HUES64 (cell line): Measurements from ENCODE around the gene FAM117A.
A peak's percentile ranks its signal among the peaks of the same experiment; 100 is the strongest.

Experiments used
- H3K27ac ChIP-seq: 2 replicates; pipeline ENCODE4 v1.7.0; 2013; ENCODE audit warnings: low read depth, low read length, inconsistent platforms
- H3K27me3 ChIP-seq: 2 replicates; pipeline ENCODE4 v1.6.1; 2013; ENCODE audit warnings: mild to moderate bottlenecking, low read length; ENCODE audit not compliant: insufficient read depth
- H3K36me3 ChIP-seq: 2 replicates; pipeline ENCODE4 v1.6.1; 2013; ENCODE audit warnings: mild to moderate bottlenecking, low read length; ENCODE audit not compliant: insufficient read depth
- H3K4me1 ChIP-seq: 2 replicates; pipeline ENCODE4 v1.6.1; 2013; ENCODE audit warnings: mild to moderate bottlenecking, low read length, moderate library complexity; ENCODE audit not compliant: insufficient read depth
- H3K4me3 ChIP-seq: 2 replicates; pipeline ENCODE4 v1.5.1; 2013; ENCODE audit warnings: mild to moderate bottlenecking, low read length, moderate library complexity
- H3K9ac ChIP-seq: 2 replicates; pipeline ENCODE4 v1.6.1; 2013; ENCODE audit warnings: mild to moderate bottlenecking, low read depth, low read length
- H3K9me3 ChIP-seq: 2 replicates; pipeline ENCODE4 v1.6.1; 2013; ENCODE audit warnings: low read depth, low read length; ENCODE audit not compliant: insufficient read depth
- WGBS: fragments of 150-250, 120-280 bp; methylation state at CpG from one replicate; pipeline ENCODE4 v1.1.7; 2013; ENCODE audit warnings: missing lambda C conversion rate; 5-methylcytosine and 5-hydroxymethylcytosine counted together

FAM117A gene

GRCh38 chr17:49722066-49722465 is 41.9 kb downstream of the FAM117A start:
- 92% methylated on average over 3 of the region's 3 CpGs for WGBS
- Histone ChIP-seq H3K4me1 (no peaks in the 10 kb centered on the region; the same call in 1 of the 2 replicates), H3K4me3 (no peak overlapping the region), H3K36me3 (peaks cover 58% of the 10 kb centered on the region), H3K27me3 (no peaks in the 10 kb centered on the region), H3K27ac (no peak overlapping the region), H3K9me3 (no peaks in the 10 kb centered on the region), H3K9ac (no peak overlapping the region)

DNA sequence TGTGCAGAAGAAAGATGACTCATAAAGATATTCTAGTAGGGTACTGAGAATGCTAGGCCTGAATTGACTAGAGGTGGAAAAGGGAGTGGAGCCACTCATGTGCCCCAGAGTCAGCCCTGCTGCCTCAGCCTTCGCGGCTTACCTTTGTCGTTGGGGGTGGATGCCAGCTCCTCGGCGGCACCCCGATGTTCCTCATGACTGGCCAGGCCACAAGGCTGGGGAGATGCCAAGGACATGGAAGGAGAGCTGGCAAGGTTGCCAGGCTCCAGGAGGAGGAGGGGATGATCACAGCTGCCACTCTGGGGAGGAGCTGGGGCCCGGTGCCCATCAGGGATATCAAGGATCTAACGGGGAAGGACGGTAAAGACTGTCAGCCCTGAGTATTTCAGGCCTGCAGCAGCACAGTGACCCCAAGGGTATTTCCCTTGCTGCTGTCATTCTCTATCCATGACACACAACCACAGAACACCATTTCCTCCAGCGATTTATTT is 46.5 kb downstream of the FAM117A start:
- Histone ChIP-seq H3K36me3 (peaks cover 80% of the 10 kb centered on the region), H3K27me3 (no peaks in the 10 kb centered on the region), H3K9ac (no peak overlapping the region), H3K27ac (no peak overlapping the region), H3K4me3 (no peak overlapping the region), H3K9me3 (no peaks in the 10 kb centered on the region), H3K4me1 (no peaks in the 10 kb centered on the region)
- WGBS: 97% methylated on average over 10 of the region's 10 CpGs

DNA sequence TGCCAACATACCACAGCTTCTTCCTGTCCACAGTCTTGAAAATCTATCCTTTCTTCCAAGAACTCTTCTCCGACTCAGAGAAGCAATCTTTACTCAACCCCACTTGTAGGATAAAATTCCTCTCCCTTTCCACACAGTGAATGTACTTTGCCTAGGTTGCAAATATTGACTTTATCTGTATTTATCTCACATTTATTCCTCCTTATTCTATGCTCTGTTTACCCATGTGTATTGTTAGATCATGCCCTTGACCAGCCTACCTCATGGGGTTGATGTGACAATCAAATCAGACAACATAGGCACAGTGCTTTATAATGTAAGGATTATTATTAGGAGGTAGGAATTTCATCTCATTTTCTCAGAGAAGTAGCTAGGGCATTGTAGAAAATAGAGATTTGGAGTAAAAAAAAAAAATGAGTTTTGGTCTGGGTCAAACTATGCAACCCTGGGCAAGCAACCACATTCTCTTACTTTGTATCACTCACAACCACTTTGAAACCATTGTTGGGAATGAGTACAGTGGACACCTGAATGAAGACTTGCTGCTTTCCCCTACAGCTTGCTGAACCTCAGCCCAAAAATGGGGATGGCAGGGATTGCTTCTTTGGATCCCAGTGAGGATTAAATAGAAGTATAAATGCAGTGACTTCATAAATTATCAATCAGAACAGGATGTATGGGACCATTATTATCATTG is 47.1 kb downstream of the FAM117A start:
- no peak overlapping the region for H3K9ac ChIP-seq
- H3K4me3 ChIP-seq: no peak overlapping the region
- no peaks in the 10 kb centered on the region for H3K9me3 ChIP-seq
- peaks cover 79% of the 10 kb centered on the region for H3K36me3 ChIP-seq
- no peak overlapping the region for H3K27ac ChIP-seq
- no peaks in the 10 kb centered on the region for H3K4me1 ChIP-seq
- 93% methylated on average over 1 of the region's 1 CpG for WGBS
- H3K27me3 ChIP-seq: no peaks in the 10 kb centered on the region

DNA sequence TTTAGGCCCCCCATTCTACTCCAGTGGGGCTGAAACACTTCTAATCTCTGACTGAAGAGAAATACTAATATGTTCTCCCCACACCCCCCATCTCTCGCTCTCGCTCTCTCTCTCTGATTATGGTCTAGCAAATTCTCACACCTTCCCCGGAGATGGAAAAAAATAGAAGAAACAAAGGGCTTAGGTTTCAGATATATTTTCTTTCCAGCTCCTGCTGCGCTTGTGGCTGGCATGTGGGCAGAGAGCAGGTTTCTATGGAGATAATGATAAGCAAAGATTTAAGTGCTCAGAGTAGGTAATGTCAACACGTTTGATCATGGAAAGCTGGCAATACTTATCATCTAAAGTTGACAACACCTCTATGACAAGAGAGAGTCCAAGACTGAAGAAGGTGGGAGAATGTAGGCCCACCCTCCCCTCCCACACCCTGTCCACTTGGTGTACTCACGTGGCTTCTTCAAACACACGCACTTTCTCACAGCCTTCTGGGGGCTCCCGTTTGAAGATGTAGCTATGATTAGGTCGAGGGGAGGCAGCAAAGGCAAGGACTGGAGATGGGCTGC is 48.1 kb downstream of the FAM117A start:
- H3K27me3 ChIP-seq: no peaks in the 10 kb centered on the region
- H3K36me3 ChIP-seq: peaks cover 73% of the 10 kb centered on the region
- WGBS: 92% methylated on average over 9 of the region's 9 CpGs
- no peak overlapping the region for H3K4me3 ChIP-seq
- no peaks in the 10 kb centered on the region for H3K9me3 ChIP-seq
- H3K9ac ChIP-seq: no peak overlapping the region
- H3K27ac ChIP-seq: no peak overlapping the region
- H3K4me1 ChIP-seq: no peaks in the 10 kb centered on the region

DNA sequence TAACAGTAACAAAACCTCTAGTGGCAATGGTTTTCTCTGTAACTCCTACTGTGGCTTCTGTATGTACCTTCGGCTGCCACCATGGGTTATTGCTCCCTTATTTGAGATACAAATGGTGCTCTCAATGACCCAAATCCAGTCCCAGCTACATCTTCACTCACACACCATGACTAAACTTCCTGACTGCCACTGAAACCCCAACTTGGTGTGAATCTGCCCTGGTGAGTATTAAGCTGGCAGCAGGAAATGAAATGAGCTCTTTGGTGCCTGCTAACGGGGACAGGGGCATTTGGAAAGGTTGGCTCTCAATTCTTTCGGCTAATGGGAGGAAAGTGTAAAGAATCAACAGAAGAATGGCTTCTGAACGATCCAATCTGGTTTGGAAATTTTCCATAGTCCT is 48.7 kb downstream of the FAM117A start:
- Histone ChIP-seq H3K9ac (no peak overlapping the region), H3K4me3 (no peak overlapping the region), H3K9me3 (no peaks in the 10 kb centered on the region), H3K36me3 (peaks cover 72% of the 10 kb centered on the region), H3K27me3 (no peaks in the 10 kb centered on the region), H3K4me1 (no peaks in the 10 kb centered on the region), H3K27ac (no peak overlapping the region)
- 91% methylated on average over 4 of the region's 4 CpGs for WGBS

DNA sequence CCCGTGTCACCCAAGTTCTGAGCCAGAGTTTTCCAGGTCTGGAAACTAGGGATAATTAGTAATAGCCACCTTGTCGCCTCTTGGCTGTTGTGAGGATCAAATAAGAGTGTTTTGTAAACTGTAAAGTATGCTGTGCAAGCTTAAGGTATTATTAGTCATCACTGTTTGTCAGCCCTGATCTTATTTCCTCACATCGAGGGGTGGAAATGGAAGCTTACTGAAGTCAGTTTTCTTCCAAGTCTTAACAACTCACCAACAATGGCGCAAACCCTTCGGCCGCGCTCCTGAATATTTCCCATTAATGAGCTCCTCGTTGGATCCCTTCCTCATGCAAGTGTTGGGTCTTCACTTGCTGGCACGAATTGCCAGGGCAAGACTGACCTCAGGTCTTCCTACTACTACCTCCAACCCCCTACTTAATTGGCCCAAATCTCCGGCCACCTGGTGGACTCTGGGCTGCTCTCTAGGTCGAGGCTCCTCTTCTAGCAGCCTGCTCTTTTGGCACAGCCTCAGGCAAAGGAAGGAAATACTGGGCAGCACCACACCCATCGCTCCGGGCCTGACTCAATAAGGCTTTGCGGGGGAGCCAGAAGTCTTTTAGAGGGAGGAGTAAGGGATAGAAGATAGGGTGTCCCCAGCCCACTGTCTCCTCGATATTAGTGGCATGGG is 55.3 kb downstream of the FAM117A start:
- peaks cover 9% of the 10 kb centered on the region; the same call in 1 of the 2 replicates for H3K4me1 ChIP-seq
- H3K9ac ChIP-seq: no peak overlapping the region
- H3K9me3 ChIP-seq: no peaks in the 10 kb centered on the region
- peaks cover 45% of the 10 kb centered on the region for H3K36me3 ChIP-seq
- no peaks in the 10 kb centered on the region for H3K27me3 ChIP-seq
- 76% methylated on average over 15 of the region's 15 CpGs for WGBS
- H3K4me3 ChIP-seq: peak overlapping the region; percentile 30
- peak overlapping the region; percentile 2; the same call in 1 of the 2 replicates for H3K27ac ChIP-seq

DNA sequence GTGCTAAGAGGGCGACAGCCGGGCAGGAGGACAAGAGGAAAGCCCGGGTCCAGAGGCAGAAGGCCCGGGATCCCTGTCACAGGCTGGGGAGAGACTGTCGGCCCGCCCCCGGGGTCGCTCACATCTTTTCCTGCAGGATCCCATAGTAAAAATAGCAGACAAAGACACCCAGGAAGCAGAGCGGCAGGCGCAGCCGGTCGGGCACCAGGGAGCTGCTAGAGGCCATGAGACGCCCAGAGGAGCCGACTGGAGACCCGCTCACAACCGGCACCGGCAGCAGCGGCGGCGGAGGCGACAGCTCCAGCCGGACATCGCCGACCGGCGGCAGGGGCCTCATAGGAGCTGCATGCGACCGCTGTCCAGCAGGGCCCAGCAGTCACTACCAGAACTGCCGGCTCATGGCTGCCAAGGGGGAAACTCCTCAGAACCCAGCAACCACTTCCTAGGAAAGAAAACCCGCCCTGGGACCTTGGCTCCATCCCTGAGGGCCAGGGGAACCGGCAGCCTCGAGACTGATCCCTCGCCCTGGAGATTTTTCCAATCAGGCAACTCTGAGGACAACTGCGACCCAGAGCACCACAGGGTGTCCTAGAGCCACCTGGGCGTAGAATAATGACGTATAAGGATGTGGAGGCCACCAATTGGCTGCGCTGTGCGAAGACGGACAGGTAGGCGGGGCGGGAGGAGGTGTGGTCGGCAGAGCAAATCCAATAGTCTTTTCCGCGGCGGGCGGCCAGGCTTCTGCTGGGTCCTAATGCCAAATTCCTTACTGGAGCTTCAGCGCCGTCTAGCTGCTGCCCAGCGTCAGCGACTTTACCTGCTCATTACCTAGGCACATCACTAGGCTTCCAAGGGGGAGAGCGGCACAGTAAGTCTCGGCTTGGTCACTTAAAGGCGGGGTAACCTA is 56.1 kb downstream of the FAM117A start, which contains the start of gene SLC35B1:
Gene SLC35B1, minus strand, starts transcription at position 357 of the 907 bp plus-strand sequence. Its CDS starts 131 bp downstream, at position 226.
- Histone ChIP-seq H3K27ac (peak within 1 kb of the TSS; percentile 96), H3K4me1 (peaks cover 9% of the 10 kb centered on the region; the same call in 1 of the 2 replicates), H3K27me3 (no peaks in the 10 kb centered on the region), H3K36me3 (peaks cover 47% of the 10 kb centered on the region), H3K4me3 (peak within 1 kb of the TSS; percentile 99), H3K9me3 (no peaks in the 10 kb centered on the region), H3K9ac (peak within 1 kb of the TSS; percentile 94)
- 2% methylated on average over 53 of the region's 53 CpGs for WGBS

- H3K4me1 ChIP-seq: peaks cover 9% of the 10 kb centered on the region; the same call in 1 of the 2 replicates
- 2% methylated on average over 12 of the region's 12 CpGs for WGBS
- H3K4me3 ChIP-seq: peak overlapping the region; percentile 99
- no peaks in the 10 kb centered on the region for H3K9me3 ChIP-seq
- H3K9ac ChIP-seq: peak overlapping the region; percentile 94
- peak overlapping the region; percentile 96 for H3K27ac ChIP-seq
- peaks cover 48% of the 10 kb centered on the region for H3K36me3 ChIP-seq
- no peaks in the 10 kb centered on the region for H3K27me3 ChIP-seq
Measured at GRCh38 chr17:49707246-49707607, 56.7 kb downstream of the FAM117A start.

DNA sequence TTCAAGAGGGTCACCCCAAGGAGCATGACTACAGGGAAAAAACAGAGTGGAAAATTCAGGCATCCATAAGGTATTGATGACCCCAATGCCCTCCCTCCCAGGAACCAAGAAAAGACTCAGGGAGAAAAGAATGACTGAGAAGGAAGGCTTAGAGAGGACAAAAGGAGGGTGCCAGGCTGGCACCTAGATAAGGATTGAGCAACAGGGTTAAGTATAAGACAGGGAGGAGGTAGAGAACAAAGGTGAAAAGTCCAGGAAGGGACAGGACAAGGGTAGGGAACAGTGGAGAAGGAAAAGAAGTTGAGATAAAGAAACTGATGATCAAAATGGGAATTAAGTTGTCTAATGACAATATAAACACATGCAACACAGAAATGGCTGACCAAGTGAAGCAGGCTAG is 58.7 kb downstream of the FAM117A start:
- Histone ChIP-seq H3K27me3 (no peaks in the 10 kb centered on the region), H3K9me3 (no peaks in the 10 kb centered on the region), H3K4me3 (no peak overlapping the region), H3K4me1 (peaks cover 9% of the 10 kb centered on the region; the same call in 1 of the 2 replicates), H3K9ac (no peak overlapping the region), H3K27ac (no peak overlapping the region), H3K36me3 (peaks cover 58% of the 10 kb centered on the region)

GRCh38 chr17:49703557-49704277 is 60.2 kb downstream of the FAM117A start:
- Histone ChIP-seq H3K4me3 (no peak overlapping the region), H3K27ac (no peak overlapping the region)

More at GRCh38 chr17:49703557-49704277, 60.2 kb downstream of the FAM117A start:
- Histone ChIP-seq H3K9ac (no peak overlapping the region), H3K36me3 (peaks cover 63% of the 10 kb centered on the region), H3K4me1 (peaks cover 9% of the 10 kb centered on the region; the same call in 1 of the 2 replicates), H3K27me3 (no peaks in the 10 kb centered on the region), H3K9me3 (no peaks in the 10 kb centered on the region)
- WGBS: 87% methylated on average over 6 of the region's 6 CpGs
